HepG2 (cell line): ENCODE results near the gene USP30. TPM values are rescaled to one million over a fixed set of nuclear protein-coding genes. Genes with fewer than 3 reads are reported as not detected.

Experiments
- AHDC1 ChIP-seq: sonication (generic); formaldehyde crosslinking; IDR thresholded peaks from 2 replicates; pipeline ENCODE4 v1.5.1; 2020; ENCODE audit warnings: mild to moderate bottlenecking, missing genetic modification reagents, borderline replicate concordance
- AKAP8 ChIP-seq: sonication (generic); formaldehyde crosslinking; IDR thresholded peaks from 2 replicates; pipeline ENCODE4 v1.5.1; 2020; ENCODE audit warnings: mild to moderate bottlenecking, missing genetic modification reagents
- ATF1 ChIP-seq: IDR thresholded peaks from 2 replicates; pipeline ENCODE4 v1.6.1; 2016; ENCODE audit warnings: mild to moderate bottlenecking, control low read depth
- ATF6 ChIP-seq: sonication (generic); formaldehyde crosslinking; conservative IDR thresholded peaks from 2 replicates; pipeline ENCODE4 v1.4.0; 2020; ENCODE audit warnings: missing genetic modification reagents
- CERS6 ChIP-seq: sonication (generic); formaldehyde crosslinking; IDR thresholded peaks from 2 replicates; pipeline ENCODE4 v1.5.0; 2020; ENCODE audit warnings: missing genetic modification reagents
- DNMT3B ChIP-seq: conservative IDR thresholded peaks from 2 replicates; pipeline ENCODE4 v1.6.1; 2016; ENCODE audit warnings: missing biosample characterization, control low read depth
- FOXA3 ChIP-seq: IDR thresholded peaks from 2 replicates; pipeline ENCODE4 v1.6.1; 2016; ENCODE audit warnings: missing genetic modification reagents, missing compliant biosample characterization
- JUND ChIP-seq: sonication (generic); formaldehyde crosslinking; IDR thresholded peaks from 2 replicates; pipeline ENCODE4 v1.8.0; 2022; ENCODE audit warnings: mild to moderate bottlenecking, missing genetic modification reagents
- KAT2B ChIP-seq: fragments of 150-350 bp; IDR thresholded peaks from 2 replicates; pipeline ENCODE4 v1.6.1; 2014; ENCODE audit warnings: low read depth, low read length, borderline replicate concordance
- PRMT3 ChIP-seq: sonication (generic); formaldehyde crosslinking; IDR thresholded peaks from 2 replicates; pipeline ENCODE4 v1.8.1; 2022; ENCODE audit warnings: low read depth, mild to moderate bottlenecking, moderate library complexity, missing genetic modification reagents, borderline replicate concordance
- RBFOX2 ChIP-seq: fragments of 200-400 bp; formaldehyde crosslinking; IDR thresholded peaks from 2 replicates; pipeline ENCODE4 v1.6.1; 2017; ENCODE audit warnings: low read depth, mild to moderate bottlenecking, low read length
- ZMAT3 ChIP-seq: sonication (generic); formaldehyde crosslinking; conservative IDR thresholded peaks from 2 replicates; pipeline ENCODE4 v1.7.0; 2021; ENCODE audit warnings: missing genetic modification reagents
- ZNF12 ChIP-seq: sonication (generic); formaldehyde crosslinking; IDR thresholded peaks from 2 replicates; pipeline ENCODE4 v1.5.0; 2020; ENCODE audit warnings: missing genetic modification reagents
- ZNF263 ChIP-seq: sonication (generic); formaldehyde crosslinking; IDR thresholded peaks from 2 replicates; pipeline ENCODE4 v1.4.0; 2020; ENCODE audit warnings: missing genetic modification reagents
- ZNF44 ChIP-seq: sonication (generic); formaldehyde crosslinking; IDR thresholded peaks from 2 replicates; pipeline ENCODE4 v1.5.1; 2020; ENCODE audit warnings: mild to moderate bottlenecking, missing genetic modification reagents
- ZNF546 ChIP-seq: sonication (generic); formaldehyde crosslinking; conservative IDR thresholded peaks from 2 replicates; pipeline ENCODE4 v1.8.1; 2023; ENCODE audit warnings: mild to moderate bottlenecking, missing genetic modification reagents
- ZNF557 ChIP-seq: sonication (generic); formaldehyde crosslinking; IDR thresholded peaks from 2 replicates; pipeline ENCODE4 v1.4.0; 2020; ENCODE audit warnings: missing genetic modification reagents
- ZNF580 ChIP-seq: IDR thresholded peaks from 2 replicates; pipeline ENCODE4 v1.6.1; 2016; ENCODE audit warnings: low read depth, borderline replicate concordance
- ZNF629 ChIP-seq: sonication (generic); formaldehyde crosslinking; conservative IDR thresholded peaks from 2 replicates; pipeline ENCODE4 v1.5.0; 2020; ENCODE audit warnings: missing genetic modification reagents
- ZNF781 ChIP-seq: sonication (generic); formaldehyde crosslinking; IDR thresholded peaks from 2 replicates; pipeline ENCODE4 v1.5.1; 2020; ENCODE audit warnings: borderline replicate concordance, mild to moderate bottlenecking, missing genetic modification reagents; ENCODE audit errors: not compliant biosample characterization
- polyA plus RNA-seq, 8 experiments: library from polyadenylated mRNA; depleted of rRNA in 3 of 8; stranded (reverse) in 7 of 8; unstranded in 1 of 8; fragments of >200 nt; fragmentation: Illumina TruSeq in 4 of 8; extraction: Trizol in 4 of 8; gene quantifications; 2 replicates each; pipeline versions ENCODE4 v1.2.1 to v1.2.3, GENCODE V29; 2011 to 2016; ENCODE audit warnings: low read depth in 4 of 8, missing spikeins in 1 of 8, mixed read lengths in 1 of 8; ENCODE audit not compliant: insufficient read depth in 1 of 8
- total RNA-seq, 5 experiments: library from RNA; depleted of rRNA; stranded (reverse); fragments of >200 nt; fragmentation: Illumina TruSeq; extraction: Trizol; gene quantifications; 2 replicates each; pipeline ENCODE4 v1.2.3, GENCODE V29; 2016; ENCODE audit warnings: low read depth in 1 of 5

The USP30 gene
- total and polyA plus RNA-seq, 2 of the 13 experiments (the other 11 are each of a cell fraction or from before 2014, with no cell fraction given): 11.2 to 20.8 TPM

GRCh38 chr12:109097435-109098182 is 45.2 kb downstream of the USP30 start, which contains the start of gene UNG (continued):
- TF ChIP-seq CERS6: no peak
- TF ChIP-seq RBFOX2: no peak
- no peak for TF ChIP-seq ZNF580
- TF ChIP-seq AHDC1: no peak
- TF ChIP-seq ZNF44 (CRISPR knock-in tag): peak; percentile 80; the same call in 1 of the 2 replicates
- TF ChIP-seq ZNF546: no peak
- TF ChIP-seq ZNF781: peak; percentile 44
- TF ChIP-seq ZNF629 (CRISPR knock-in tag): 0 out of 2 replicates have a peak, but pooled peaks have one; percentile 2
- TF ChIP-seq JUND (CRISPR knock-in tag): no peak
- no peak for TF ChIP-seq ATF1 (CRISPR knock-in tag)
- TF ChIP-seq ZNF263 (CRISPR knock-in tag): no peak
- no peak for TF ChIP-seq ZNF12 (CRISPR knock-in tag)
- no peak for TF ChIP-seq ATF6
- TF ChIP-seq KAT2B: no peak
- no peak for TF ChIP-seq ZNF557 (CRISPR knock-in tag)
- no peak for TF ChIP-seq FOXA3
- no peak; the same call in 1 of the 2 replicates for TF ChIP-seq ZMAT3
- TF ChIP-seq PRMT3 (CRISPR knock-in tag): no peak
- no peak for TF ChIP-seq AKAP8
- no peak for TF ChIP-seq DNMT3B
